ENCODE measurements around the gene GNAI2.
"Not testable (repeated sequence)": the region's sequence is repeated elsewhere in the genome, so short reads cannot be mapped to it uniquely, and the experiment has no call there.

Gene GNAI2

GRCh38 chr3:50226888-50227389 is 9.1 kb upstream of the GNAI2 start:
- DNase-seq (ENCODE audit: low spot score), result peak; percentile 60

DNA sequence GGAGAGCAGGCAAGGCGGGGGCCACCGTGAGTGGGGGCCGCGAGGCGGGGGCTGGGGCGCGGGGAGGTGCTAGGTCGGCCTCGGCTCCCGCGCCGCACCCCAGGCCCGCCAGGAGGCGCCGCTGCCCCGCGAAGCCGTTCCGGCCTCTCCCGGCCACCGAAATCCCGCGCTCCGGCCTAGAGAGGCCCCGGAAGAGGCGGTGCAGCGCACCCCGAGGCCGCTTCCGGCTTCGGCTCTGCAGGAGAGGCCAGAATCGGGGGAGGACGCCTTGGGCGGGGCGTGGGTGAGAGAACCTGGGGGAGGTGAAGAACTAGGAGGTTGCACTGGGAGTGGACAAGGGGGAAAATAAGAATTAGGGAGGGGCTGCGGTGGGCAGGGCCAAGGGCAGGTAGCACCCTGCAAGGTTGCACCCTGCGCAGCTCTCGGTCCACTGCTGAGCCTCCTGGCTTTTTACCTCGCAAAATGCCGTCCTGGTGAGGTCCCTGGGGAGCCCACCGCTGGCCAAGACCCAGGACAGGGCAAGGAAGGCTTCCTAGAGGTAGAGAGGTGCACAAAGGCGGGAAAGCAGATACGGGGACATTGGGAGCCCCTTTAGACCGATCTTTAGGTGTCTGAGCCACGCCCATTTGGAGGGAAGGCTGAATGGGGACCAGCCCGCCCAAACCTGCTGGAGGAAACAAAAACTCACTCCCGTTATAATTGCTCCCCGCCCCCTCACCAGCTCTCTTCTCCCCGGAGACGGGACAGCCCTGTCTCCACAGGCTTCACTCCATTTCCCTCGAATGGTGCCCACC is 8.4 kb upstream of the GNAI2 start:
- DNase-seq (ENCODE audit: low spot score), result peak; percentile 90

- not testable (repeated sequence) for DNase-seq (ENCODE audit: low spot score)
These were observed 7.7 kb upstream of the GNAI2 start for GRCh38 chr3:50228184-50228763.

DNA sequence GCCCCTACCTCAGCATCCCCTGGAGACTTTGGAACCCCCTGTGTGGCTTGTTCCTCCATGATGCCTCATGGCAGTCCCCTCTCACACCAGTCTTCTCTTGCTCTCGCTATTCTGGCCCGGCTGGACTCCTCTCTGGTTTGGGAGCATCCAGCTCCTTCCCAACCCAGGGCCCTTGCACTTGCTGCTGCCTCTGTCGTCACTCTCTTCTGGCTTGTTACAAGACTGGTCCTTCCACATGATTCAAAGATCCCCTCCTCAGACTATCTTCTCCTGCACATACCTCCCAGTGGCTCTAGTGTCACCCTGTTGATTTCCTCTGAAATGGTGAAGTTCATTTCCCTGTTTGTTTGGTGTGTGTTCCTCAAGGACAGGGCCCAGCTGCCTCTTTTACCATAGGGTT is 6.5 kb upstream of the GNAI2 start:
- DNase-seq (ENCODE audit: low spot score), result no peak

- peak; percentile 54 for DNase-seq (ENCODE audit: low spot score)
These were observed 5.8 kb upstream of the GNAI2 start for GRCh38 chr3:50230104-50230793.

GRCh38 chr3:50230794-50231125 is 5.2 kb upstream of the GNAI2 start:
- DNase-seq (ENCODE audit: low spot score), result no peak

DNA sequence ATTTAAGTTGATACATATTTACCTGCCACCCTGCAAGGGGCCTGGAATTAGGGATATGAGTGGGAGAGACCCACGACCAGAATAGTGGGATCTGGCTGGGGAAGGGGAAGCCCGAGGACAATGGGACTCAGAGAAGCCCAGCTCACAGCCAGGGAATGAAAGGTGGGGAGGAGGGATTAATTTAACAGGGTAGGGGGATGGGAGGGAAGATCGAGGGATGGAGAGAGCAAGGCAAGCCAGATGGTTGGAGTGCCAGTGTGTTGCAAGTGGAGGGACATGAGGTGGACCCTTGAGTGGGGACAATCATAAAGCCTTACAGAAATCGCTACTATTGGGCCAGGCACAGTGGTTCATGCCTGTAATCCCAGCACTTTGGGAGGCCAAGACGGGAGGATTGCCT is 4.4 kb upstream of the GNAI2 start:
- DNase-seq (ENCODE audit: low spot score), result no peak

GRCh38 chr3:50232303-50232702 is 3.7 kb upstream of the GNAI2 start:
- no peak for DNase-seq (ENCODE audit: low spot score)

DNA sequence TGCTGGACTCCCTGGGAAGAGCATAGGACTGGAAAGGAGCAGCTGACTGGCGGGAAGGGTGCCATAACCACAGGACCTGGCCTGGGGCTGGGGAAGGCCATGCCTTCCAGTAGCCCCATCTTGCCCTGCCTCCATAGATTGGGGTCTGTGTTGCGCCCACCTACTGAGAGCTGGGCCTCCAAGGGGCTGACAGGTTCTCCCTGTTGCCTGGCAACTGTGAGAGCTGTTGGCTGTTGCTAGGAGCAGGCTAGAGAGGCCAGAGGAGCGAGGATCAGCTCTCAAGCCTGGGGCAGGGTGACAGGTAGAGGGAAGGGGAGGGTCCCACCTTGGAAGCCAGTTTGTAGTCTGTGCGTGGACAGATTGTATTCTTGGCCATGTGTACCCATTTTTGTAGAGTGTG is 2.8 kb upstream of the GNAI2 start:
- no peak for DNase-seq (ENCODE audit: low spot score)

DNA sequence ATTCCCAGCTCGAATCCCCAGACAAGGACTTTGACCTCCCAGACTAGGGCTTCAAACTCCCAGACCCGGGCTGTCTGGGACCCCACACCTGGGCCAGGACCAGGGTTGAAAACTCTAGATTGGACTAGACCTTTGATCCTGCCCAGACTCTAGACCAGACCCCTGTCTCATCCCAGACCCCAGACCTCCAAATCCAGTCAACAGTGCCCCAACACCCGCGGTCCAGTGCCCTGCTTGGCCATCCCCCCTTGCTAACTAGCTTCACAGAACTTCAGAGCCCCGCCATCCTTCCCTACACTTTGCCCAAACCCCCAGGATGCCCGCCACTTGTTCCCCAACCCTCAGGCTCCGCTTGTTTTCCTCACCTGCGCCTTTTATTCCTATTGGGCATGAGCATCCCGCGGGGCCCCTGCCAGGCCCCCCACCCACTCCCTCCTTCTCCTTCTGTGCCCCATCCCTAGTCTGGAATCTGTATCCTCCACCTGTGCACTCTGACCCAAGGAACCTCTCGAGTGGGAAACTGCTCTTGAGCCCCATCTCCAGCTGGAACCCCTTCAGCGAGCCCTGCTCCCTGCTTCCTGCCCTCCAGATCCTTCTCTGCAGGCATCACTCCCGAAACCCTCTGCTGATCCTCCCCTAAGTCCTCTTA is 604 bp downstream of the GNAI2 start:
- no peak for DNase-seq (ENCODE audit: low spot score)

DNA sequence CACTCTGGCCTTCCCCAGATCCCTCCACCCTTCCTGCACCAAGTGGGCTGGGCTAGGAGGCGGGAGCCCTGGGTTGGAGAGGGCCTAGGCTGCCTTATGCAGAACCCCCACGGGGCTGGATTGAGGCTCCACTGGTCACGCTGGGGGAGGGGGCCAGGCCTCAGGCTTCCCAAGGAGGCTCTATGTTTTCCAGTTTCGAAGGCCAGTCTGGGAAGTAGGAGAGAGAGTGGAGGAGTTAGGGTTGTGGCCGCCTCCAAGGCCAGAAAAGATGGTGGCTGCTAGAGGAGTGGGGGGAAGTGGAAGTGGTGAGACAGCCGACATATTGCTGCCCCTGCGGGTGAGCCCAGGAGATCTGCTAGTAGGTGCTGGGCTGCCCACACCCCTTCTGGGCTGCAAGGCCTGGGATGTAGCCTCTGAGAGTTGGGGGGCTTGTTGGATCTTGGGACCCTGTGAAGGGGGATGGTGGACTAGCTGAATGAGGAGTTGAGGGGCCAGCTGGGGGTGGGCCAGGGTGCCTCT is 1.2 kb downstream of the GNAI2 start:
- no peak for DNase-seq (ENCODE audit: low spot score)

GRCh38 chr3:50237754-50238548 is 1.9 kb downstream of the GNAI2 start:
- peak; percentile 85 for DNase-seq (ENCODE audit: low spot score)

DNA sequence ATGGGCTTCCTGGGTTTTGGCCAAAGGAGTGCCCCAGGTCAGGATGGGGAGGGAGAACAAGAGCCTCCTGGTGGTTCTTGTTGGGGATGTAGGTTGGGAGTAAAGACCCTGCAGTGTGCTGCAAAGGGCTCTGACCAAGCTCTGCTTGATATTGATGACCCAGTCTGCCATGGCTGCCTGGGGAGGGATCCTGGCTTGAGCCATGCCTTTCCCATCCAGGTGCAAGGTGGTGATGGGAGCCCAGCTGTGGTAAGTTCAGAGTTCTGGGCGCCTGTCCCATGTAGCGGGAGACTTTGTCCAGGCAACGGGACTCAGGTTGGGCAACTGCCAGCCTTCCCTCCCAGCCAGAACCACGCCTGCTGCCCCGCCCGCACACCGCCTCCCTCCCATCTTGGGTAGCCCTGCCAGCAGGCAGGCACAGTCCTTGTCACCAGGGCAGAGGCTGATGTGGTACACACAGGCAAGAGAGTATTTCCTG is 2.6 kb downstream of the GNAI2 start:
- DNase-seq (ENCODE audit: low spot score), result peak; percentile 85

GRCh38 chr3:50239649-50240048 is 3.6 kb downstream of the GNAI2 start:
- DNase-seq (ENCODE audit: low spot score), result no peak

- DNase-seq (ENCODE audit: low spot score), result no peak
These were observed 5.2 kb downstream of the GNAI2 start for GRCh38 chr3:50241163-50241562.

GRCh38 chr3:50241713-50242380 is 5.8 kb downstream of the GNAI2 start:
- DNase-seq (ENCODE audit: low spot score), result no peak

DNA sequence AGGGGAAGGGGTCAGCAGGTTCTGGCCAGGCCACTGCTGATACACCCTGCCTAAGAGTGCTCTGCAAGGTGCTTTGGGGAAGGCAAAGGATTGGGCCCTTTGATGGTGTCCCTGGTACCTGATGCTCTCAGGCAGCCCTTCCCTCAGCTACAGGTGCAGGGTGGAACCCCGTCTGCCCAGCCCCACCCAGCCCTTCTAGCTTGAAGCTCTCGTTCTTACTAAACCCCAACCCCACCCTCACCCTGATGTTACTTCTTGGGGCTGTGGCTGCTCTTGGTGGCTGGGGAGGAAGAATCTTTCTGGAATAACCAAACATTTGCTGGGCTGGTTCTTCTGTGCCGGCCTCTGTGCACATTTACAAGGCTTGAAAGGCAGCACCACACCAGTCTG is 6.4 kb downstream of the GNAI2 start:
- DNase-seq (ENCODE audit: low spot score), result no peak

GRCh38 chr3:50242851-50243542 is 7.0 kb downstream of the GNAI2 start:
- DNase-seq (ENCODE audit: low spot score), result peak; percentile 76

GRCh38 chr3:50243543-50243895 is 7.5 kb downstream of the GNAI2 start:
- no peak for DNase-seq (ENCODE audit: low spot score)

DNA sequence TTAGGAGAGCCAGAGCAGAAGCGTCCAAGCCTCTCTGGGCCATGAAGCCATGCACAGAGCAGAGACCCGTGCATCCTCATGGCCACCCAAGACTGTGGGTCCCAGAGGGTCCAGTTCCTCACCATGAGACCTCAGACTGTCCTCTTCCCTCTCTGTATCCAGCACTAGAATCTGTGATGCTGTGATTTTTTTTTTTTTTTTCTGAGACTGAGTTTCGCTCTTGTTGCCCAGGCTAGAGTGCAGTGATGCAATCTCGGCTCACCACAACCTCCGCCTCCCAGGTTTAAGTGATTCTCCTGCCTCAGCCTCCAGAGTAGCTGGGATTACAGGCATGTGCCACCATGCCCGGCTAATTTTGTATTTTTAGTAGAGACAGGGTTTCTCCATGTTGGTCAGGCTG is 8.8 kb downstream of the GNAI2 start:
- not testable (repeated sequence) for DNase-seq (ENCODE audit: low spot score)

Measured in Ammon's horn (tissue), 1 donor.